Left ventricle myocardium inferior (tissue), 1 donor: ENCODE data around the gene NRBP1. TPM values are rescaled to one million over a fixed set of nuclear protein-coding genes. Genes with fewer than 3 reads are reported as not detected.

Source experiments
- DNase-seq: peaks from one replicate; pipeline ENCODE4 v3.0.0-alpha.2; 2020
- H3K27ac ChIP-seq: fragments of 200-600 bp; replicated peaks from 2 replicates; pipeline ENCODE4 v1.8.0; 2021
- H3K27me3 ChIP-seq: fragments of 200-600 bp; 2 replicates; pipeline ENCODE4 v1.8.0; 2021; ENCODE audit warnings: low read depth
- H3K36me3 ChIP-seq: fragments of 200-600 bp; 2 replicates; pipeline ENCODE4 v1.8.0; 2021
- H3K4me1 ChIP-seq: fragments of 200-600 bp; 2 replicates; pipeline ENCODE4 v1.8.0; 2021
- H3K4me3 ChIP-seq: fragments of 200-600 bp; 2 replicates; pipeline ENCODE4 v1.8.0; 2021; ENCODE audit warnings: mild to moderate bottlenecking, moderate library complexity
- H3K9me3 ChIP-seq: fragments of 200-600 bp; replicated peaks from 2 replicates; pipeline ENCODE4 v1.8.0; 2021
- CTCF ChIP-seq: fragments of 200-600 bp; IDR thresholded peaks from 2 replicates; pipeline ENCODE4 v1.8.0; 2021; ENCODE audit warnings: antibody characterized with exemption, mild to moderate bottlenecking, borderline replicate concordance
- intact Hi-C: fragments of 100-400 bp; cut with micrococcal nuclease; formaldehyde crosslinking; loops from one replicate; pipeline ENCODE4 v1.11.0; 2022
- total RNA-seq: library from RNA; stranded (reverse); fragmentation: NEBNext Ultra II Directional; extraction: Animal tissue kit (Norgen Biotek cat#: 25700); gene quantifications from one replicate; pipeline ENCODE4 v1.2.1, GENCODE V29; 2021
- donor health status: DM: no; HTN: yes; CAD: no; lungs with severe emphysema.

NRBP1 gene
- total RNA-seq, 1 donor from 2014 or later = 52.5 TPM

DNA sequence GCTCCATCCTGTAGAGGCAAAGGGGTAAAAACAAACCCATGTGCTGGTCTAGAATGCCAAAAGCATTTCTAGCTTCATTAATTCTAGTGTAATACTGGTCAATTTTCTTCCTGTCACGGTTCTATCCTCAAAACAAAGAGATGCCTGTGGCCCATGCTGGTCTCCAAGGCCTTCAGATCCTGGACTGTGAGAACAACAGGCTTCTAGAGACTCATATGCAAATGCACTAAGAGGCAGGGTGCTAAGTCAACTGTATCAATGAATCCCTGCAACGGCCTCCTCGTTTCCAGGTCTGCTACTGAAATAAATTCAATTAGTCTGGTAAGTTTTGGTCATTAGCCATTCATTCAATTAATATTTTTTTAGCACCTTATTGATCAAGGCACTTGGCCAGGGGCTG is 57.1 kb downstream of the NRBP1 start:
- intact Hi-C loops = no loop called here
- Histone ChIP-seq H3K9me3 (no peaks in the 10 kb centered on the region), H3K4me1 (peaks cover 29% of the 10 kb centered on the region), H3K36me3 (peaks cover 41% of the 10 kb centered on the region), H3K4me3 (no peak overlapping the region), H3K27ac (no peak overlapping the region), H3K27me3 (no peaks in the 10 kb centered on the region)
- no peak for DNase-seq
- no peak for TF ChIP-seq CTCF

DNA sequence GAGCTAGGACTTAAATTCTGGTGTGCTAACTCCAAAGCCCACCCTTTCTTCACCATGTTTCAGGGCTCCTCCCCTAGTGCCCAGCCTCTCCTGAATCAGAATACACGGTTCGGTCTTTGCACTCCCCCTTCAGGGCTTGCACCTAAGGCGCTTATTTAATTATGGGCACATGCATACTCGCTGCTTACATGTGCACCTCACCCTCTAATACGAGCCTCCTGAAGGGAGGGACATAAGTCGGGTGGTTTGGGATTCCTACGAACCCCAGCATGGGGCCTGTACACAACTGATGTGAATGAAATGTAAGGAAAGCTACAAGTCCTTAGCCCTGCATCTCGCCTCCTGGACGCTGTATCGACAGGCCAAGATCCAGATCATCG is 60.7 kb downstream of the NRBP1 start:
- intact Hi-C loops = no loop called here
- H3K36me3 ChIP-seq = peaks cover 11% of the 10 kb centered on the region
- no peak for DNase-seq
- peak overlapping the region; percentile 80 for H3K4me3 ChIP-seq
- no peaks in the 10 kb centered on the region for H3K9me3 ChIP-seq
- no peak for TF ChIP-seq CTCF
- peak overlapping the region; percentile 69 for H3K27ac ChIP-seq
- H3K27me3 ChIP-seq = no peaks in the 10 kb centered on the region
- peaks cover 29% of the 10 kb centered on the region for H3K4me1 ChIP-seq

DNA sequence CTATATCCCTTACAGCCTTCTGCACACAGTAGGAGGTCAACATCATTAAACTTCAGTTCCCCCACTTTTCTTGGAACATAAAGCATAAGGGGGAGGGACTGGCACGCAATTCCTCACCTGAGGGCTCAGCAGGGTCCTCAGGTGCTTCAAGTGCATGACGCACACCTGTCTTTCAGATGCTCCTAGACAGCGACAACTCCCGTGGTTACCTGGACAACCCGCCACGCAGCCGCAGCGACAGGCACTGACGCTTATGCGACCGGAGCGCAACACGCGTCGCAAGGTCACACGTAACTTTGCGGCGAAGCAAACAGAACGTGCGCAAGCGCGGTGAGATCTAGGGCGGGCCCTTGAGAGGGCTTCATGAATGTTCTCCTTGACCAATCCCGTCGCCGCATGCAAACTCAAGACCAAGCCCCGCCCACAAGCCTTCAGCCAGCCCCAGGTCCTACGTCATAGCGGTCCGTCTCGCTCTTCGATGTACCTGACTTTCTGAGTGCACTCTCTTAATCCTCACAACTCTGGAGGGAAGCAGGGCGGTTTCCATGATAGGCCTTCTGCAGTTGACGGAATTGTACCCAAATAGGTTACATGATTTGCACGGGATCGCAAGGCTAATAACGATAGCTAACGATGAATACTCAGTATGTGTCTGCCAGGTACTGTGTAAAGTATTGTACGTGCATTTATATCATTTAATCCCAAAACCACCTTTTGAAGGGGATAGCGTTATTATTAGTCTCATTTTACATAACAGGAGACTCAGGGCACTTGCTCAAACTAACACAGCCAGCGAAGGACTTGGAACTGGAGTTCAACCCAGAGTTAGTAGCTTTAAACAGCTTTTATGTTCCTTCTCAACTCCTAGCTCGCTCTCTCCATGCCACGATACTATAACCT is 61.3 kb downstream of the NRBP1 start, which contains the start of gene IFT172:
Gene IFT172 (minus strand): TSS at position 246 of the 900 bp plus-strand sequence. CDS start 90 bp downstream, at position 156.
- peak within 1 kb of the TSS; percentile 80 for H3K4me3 ChIP-seq
- intact Hi-C loops = no loop called here
- peaks cover 8% of the 10 kb centered on the region for H3K36me3 ChIP-seq
- H3K27me3 ChIP-seq = peaks cover 6% of the 10 kb centered on the region
- no peak for TF ChIP-seq CTCF
- peak; percentile 99 for DNase-seq
- H3K4me1 ChIP-seq = peaks cover 35% of the 10 kb centered on the region
- peak within 1 kb of the TSS; percentile 69 for H3K27ac ChIP-seq
- no peaks in the 10 kb centered on the region for H3K9me3 ChIP-seq

Other genes starting within 250 kb of the NRBP1 start
- gene ATRAID, start 216.6 kb upstream of the NRBP1 start, total RNA-seq = 121 TPM
- gene SLC5A6, start 216.4 kb upstream of the NRBP1 start, total RNA-seq = 12.0 TPM
- 7.7 TPM for gene CAD, start 211.3 kb upstream of the NRBP1 start, total RNA-seq
- 5.9 TPM for gene SLC30A3, start 165.6 kb upstream of the NRBP1 start, total RNA-seq
- 1.2 TPM for gene DNAJC5G, start 153.2 kb upstream of the NRBP1 start, total RNA-seq
- gene TRIM54, start 146.2 kb upstream of the NRBP1 start, total RNA-seq = 285 TPM
- 1.5 TPM for gene UCN, start 120.2 kb upstream of the NRBP1 start, total RNA-seq
- gene MPV17, start 105.5 kb upstream of the NRBP1 start, total RNA-seq = 59.2 TPM
- gene GTF3C2, start 71.9 kb upstream of the NRBP1 start, total RNA-seq = 16.2 TPM
- 34.1 TPM for gene EIF2B4, start 58.3 kb upstream of the NRBP1 start, total RNA-seq
- gene SNX17, start 58.0 kb upstream of the NRBP1 start, total RNA-seq = 58.9 TPM
- gene ZNF513, start 47.9 kb upstream of the NRBP1 start, total RNA-seq = 6.7 TPM
- 34.4 TPM for gene PPM1G, start 19.0 kb upstream of the NRBP1 start, total RNA-seq
- gene KRTCAP3, start 13.8 kb downstream of the NRBP1 start, total RNA-seq = 0.63 TPM
- gene IFT172, start 61.1 kb downstream of the NRBP1 start, total RNA-seq = 21.8 TPM
- 1.7 TPM for gene FNDC4, start 66.6 kb downstream of the NRBP1 start, total RNA-seq
- gene GCKR, start 68.2 kb downstream of the NRBP1 start, total RNA-seq = not detected
- 16.1 TPM for gene ZNF512, start 154.4 kb downstream of the NRBP1 start, total RNA-seq
- 6.8 TPM for gene CCDC121, start 200.4 kb downstream of the NRBP1 start, total RNA-seq
- gene GPN1, start 200.4 kb downstream of the NRBP1 start, total RNA-seq = 16.6 TPM
- 29.7 TPM for gene SUPT7L, start 235.0 kb downstream of the NRBP1 start, total RNA-seq
- gene SLC4A1AP, start 235.3 kb downstream of the NRBP1 start, total RNA-seq = 21.3 TPM